22Rv1 (cell line): ENCODE data around the gene AQP1.

ENCODE experiments used
- ZFX ChIP-seq: fragments of 450-650 bp; IDR thresholded peaks from 2 replicates; pipeline ENCODE4 v1.6.1; 2017; ENCODE audit warnings: antibody characterized with exemption, borderline replicate concordance
- TF ChIP-seq, protein P1 (sequence below): fragments of 450-650 bp; IDR thresholded peaks from 2 replicates; pipeline ENCODE4 v1.5.1; 2017; ENCODE audit warnings: mild to moderate bottlenecking

DNA sequence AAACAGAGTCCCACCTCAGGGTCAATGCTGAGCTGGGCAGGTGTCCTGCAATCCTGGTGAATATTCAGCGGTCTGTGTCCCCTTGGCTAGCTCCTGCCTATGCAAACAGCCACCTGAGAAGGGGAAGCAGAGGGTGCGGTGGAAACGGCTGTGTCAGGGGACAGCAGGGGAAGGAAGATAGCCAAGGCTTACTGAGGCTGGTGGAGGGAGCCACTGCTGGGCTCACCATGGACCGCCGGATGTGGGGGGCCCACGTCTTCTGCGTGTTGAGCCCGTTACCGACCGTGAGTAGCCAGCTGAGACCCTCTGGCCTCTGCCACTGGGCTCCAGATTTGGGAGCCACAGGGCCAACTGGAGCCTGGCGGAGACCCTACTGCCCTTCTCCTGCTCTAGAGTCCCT, 52.2 kb downstream of the AQP1 start, which contains the start of gene GHRHR:
- TF ChIP-seq, protein P1, sequence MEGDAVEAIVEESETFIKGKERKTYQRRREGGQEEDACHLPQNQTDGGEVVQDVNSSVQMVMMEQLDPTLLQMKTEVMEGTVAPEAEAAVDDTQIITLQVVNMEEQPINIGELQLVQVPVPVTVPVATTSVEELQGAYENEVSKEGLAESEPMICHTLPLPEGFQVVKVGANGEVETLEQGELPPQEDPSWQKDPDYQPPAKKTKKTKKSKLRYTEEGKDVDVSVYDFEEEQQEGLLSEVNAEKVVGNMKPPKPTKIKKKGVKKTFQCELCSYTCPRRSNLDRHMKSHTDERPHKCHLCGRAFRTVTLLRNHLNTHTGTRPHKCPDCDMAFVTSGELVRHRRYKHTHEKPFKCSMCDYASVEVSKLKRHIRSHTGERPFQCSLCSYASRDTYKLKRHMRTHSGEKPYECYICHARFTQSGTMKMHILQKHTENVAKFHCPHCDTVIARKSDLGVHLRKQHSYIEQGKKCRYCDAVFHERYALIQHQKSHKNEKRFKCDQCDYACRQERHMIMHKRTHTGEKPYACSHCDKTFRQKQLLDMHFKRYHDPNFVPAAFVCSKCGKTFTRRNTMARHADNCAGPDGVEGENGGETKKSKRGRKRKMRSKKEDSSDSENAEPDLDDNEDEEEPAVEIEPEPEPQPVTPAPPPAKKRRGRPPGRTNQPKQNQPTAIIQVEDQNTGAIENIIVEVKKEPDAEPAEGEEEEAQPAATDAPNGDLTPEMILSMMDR, result no peak
- TF ChIP-seq ZFX, result no peak
